EL (cell line): ENCODE measurements around the gene SPATA13.
A peak's percentile ranks its signal among the peaks of the same experiment; 100 is the strongest.
"Not testable (repeated sequence)": the region's sequence is repeated elsewhere in the genome, so short reads cannot be mapped to it uniquely, and the experiment has no call there.

ENCODE experiments used
- DNase-seq: peaks from one replicate; pipeline ENCODE4 v3.0.0-alpha.2; 2016

Gene SPATA13

GRCh38 chr13:24202215-24202614, 41.7 kb downstream of the SPATA13 start:
- no peak for DNase-seq

- DNase-seq: no peak
Measured at GRCh38 chr13:24203273-24203672, 42.8 kb downstream of the SPATA13 start.

- no peak for DNase-seq
Measured at GRCh38 chr13:24203811-24204210, 43.3 kb downstream of the SPATA13 start.

DNA sequence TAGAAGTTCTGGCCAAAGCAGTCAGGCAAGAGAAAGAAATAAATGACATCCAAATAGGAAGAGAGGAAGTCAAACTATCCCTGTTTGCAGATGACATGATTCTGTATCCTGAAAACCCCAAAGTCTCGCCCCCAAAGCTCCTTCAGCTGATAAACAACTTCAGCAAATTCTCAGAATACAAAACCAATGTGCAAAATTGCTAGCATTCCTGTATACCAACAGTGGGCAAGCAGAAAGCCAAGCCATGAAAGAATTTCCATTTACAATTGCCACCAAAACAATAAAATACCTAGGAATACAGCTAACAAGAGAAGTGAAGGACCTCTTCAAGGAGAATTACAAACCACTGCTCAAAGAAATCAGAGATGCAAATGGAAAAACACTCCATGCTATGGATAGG, 44.6 kb downstream of the SPATA13 start:
- not testable (repeated sequence) for DNase-seq

DNA sequence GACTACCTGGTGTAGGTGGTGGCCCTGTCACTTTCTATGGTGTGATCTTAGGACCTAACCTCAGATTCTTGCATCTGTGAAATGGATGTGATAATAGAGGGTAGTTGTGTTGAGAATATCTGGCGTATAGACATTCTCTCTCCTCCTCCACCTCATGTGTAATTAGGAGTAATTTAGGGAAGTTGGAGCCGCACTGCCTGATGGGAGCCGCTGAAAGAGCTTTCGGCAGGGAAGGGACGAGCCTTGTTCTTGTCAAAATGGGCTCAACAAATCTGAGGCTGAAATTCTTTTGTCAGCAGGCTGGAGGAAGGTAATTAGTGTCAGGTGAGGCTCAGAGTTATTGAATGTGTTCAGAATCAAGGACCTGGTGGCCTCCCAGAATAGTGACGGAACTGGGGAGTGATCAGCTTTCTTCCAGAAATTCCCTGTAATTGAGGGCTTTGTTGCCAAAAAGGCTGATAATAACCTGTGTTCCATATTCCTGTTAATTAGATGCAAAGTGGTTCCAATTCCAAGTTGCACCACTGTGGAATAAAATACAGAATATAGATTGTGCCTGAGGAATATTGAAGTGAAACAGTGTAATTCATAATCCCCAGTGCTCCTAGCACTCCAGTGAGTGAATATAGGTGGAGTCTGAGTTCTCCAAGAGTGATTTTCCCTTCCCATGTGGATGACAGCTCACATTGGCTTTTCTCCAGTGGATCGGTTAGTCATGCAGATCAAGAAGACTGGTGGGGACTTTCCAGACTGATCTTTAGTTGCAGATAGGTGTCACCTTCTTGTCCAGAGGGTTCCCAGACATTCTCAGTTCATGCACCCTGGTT, 47.5 kb downstream of the SPATA13 start:
- peak; percentile 81 for DNase-seq

GRCh38 chr13:24209138-24209537, 48.6 kb downstream of the SPATA13 start:
- no peak for DNase-seq

DNA sequence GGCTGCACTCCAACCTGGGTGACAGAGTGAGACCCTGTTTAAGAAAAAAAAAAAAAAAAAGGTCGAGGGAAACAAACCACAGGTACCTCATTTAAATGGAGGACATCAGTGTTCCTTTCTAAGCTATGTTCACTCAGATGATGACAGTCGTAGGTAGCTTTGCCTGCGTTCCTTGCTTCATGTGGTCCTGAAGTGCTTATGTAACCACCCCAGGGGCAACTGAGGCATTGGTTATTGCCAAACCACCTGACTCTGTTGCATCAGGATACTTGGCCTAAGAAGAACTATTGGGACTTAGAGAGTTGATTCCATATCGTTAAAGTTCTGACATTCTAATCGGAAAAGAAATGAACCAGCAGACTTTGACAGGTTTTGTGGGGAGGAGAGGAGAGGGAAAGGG, 51.7 kb downstream of the SPATA13 start:
- no peak for DNase-seq

DNA sequence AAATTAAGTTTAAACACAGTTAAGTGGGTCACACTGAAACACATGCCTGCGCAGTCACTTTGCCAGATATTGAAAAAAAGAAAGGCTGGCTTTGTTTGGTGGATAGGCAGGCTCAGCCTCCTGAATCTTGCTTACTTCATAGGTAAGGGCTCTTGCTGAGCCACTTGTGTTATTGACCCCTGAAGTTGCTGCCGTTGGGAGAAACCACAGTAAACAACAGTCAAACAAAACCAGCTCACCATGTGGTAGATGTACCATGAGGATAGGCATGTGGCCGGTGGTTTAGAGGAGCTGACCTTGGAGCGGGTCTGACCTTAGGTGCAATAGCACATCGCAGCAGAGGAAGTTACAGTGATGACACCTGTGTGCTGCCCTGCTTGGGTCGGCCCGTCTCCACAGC, 52.2 kb downstream of the SPATA13 start:
- DNase-seq: no peak

- DNase-seq: no peak
Measured at GRCh38 chr13:24213932-24214331, 53.4 kb downstream of the SPATA13 start.

- no peak for DNase-seq
Measured at GRCh38 chr13:24214528-24214927, 54.0 kb downstream of the SPATA13 start.

- DNase-seq: no peak
Measured at GRCh38 chr13:24215126-24215525, 54.6 kb downstream of the SPATA13 start.

DNA sequence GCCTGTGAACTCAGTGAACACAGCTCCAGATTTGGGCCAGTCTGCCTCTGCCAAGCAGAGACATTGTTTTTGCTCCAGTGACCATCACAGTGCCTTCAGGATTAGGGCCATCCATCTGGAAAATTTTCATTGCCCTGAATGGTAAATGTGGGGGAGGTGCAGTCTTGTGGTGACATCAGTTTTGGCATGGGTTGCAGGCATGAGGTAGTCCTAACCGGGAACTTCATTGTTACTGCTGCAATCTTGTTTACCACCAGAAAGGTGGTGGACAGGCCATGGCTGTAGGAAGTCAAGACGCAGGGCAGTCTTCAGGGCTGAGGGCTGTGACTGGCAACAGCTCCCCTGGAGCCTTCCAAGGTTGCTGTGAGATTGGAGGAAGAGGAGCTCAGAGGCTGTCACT, 55.2 kb downstream of the SPATA13 start:
- peak; percentile 29 for DNase-seq

DNA sequence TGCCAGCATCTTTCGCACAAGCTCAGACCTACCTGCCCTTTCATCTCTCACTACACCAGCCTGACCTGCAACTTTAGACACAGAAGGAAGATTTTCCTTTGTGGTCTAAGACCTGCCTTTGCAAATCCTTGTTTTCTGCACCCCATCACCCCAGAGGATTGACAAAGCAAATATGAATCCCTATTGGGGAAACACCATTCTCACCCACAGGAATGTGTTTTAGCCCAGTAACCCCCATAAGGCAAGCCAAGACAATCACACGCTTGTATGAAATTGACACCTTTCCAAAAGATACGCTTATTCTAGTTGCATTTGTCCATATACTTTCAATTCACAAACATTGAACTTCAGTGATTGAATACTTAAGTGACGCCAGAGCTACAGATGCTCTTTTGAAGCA, 55.7 kb downstream of the SPATA13 start:
- DNase-seq: no peak

DNA sequence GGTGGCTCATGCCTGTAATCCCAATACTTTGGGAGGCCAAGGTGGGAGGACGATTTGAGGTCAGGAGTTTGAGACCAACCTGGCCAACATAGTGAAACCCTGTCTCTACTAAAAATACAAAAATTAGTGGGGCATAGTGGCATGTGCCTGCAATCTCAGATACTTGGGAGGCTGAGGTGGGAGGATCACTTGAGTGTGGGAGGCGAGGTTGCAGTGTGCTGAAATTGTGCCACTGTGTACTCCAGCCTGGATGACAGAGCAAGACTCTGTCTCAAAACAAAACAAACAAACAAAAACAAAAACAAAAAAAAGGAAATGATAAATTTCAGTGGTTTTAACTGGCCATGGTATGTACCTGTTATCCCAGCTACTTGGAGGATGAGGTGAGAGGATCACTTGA, 56.3 kb downstream of the SPATA13 start:
- not testable (repeated sequence) for DNase-seq

GRCh38 chr13:24217601-24218281, 57.2 kb downstream of the SPATA13 start:
- no peak for DNase-seq

DNA sequence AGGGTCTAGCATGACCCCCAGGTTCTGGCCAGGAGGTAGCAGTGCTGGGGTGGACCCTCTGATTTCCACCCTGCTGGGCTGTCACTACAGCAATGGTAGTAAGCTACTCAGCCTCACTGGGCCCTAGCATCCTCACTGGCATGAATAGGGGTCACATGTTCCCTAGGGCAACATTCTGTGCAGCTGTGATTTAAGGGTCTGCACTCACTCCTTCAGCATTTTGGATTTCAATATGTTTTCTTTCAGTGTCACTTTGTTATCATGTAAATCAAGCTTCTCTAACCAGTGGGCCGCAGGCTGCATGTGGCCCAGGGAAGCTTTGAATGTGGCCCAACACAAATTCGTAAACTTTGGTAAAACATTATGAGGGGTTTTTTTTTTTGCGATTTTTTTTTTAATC, 57.8 kb downstream of the SPATA13 start:
- no peak for DNase-seq

GRCh38 chr13:24218977-24219376, 58.5 kb downstream of the SPATA13 start:
- DNase-seq: no peak

GRCh38 chr13:24220086-24220703, 59.7 kb downstream of the SPATA13 start:
- DNase-seq: peak; percentile 81

DNA sequence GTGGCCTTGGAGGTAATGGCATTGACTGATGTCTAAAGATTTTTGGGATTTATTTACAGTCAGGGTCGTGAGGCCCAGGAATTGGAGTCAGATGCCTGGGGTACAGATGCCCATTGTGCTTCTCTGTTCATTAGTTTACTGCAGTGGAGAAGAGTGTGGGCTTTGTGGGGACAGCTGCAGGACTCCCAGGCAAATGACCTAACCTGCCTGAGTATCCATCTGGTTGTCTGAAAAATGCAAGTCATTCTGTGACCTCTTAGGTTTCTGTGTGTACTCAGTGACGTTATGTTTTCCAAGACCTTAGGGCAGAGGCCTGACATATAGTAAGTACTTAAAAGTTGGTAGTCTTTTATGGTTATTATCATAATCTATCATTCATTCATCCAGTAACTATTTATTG, 60.5 kb downstream of the SPATA13 start:
- DNase-seq: no peak

- no peak for DNase-seq
Measured at GRCh38 chr13:24222756-24223155, 62.2 kb downstream of the SPATA13 start.

DNA sequence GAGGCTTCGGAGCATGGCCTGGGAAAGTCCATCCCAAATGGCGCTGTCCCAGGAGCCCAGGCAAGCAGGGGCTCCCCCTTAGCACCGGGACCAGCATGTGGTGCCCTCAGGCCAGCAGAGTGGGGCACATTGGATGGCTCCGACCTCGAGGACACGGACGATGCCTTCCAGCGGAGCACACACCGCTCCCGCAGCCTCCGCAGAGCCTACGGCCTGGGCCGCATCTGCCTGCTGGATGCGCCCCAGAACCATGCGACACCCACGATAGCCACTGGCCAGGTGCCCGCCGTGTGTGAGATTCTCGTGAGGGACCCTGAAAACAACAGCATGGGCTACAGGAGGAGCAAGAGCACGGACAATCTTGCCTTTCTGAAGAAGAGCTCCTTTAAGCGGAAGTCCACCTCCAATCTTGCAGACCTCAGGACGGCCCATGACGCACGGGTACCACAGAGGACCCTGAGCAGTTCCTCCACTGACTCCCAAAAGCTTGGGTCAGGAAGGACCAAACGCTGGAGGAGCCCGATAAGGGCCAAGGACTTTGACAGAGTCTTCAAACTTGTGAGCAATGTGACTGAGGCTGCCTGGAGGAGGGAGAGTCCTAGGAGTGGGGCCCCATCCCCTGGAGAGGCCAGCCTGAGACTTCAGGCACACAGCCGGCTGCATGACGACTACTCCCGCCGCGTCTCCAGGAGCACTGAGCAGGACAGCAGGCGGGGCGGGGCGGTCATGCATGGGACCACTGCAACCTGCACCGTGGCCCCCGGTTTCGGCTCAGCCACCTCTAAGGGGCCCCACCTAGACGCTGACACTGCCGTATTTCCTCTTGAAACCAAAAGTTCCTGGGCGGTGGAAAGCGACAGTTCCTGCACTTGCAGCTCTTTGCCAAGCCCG, 63.1 kb downstream of the SPATA13 start:
- DNase-seq: no peak

DNA sequence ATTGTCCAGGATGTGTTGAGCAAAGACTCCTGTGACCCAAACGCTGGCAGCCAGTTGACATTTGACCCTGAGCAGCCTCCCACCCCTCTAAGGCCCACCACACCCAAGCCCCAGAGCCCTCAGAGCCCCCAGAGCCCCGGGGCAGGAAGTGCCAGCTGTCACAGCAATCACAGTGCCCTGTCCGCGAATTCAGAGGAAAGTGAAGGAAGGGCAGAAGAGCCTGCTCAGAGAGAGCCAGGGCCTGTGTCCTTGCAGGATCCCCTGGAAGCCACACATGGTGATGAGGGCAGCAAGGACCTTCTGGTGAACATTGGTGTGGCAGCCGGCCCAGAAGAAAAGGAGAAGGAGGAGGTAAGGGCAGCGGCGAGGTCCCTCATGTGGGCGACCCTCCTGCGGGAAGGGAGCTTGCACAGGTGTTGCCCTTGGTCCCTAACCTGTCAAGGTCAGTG, 63.7 kb downstream of the SPATA13 start:
- no peak for DNase-seq

DNA sequence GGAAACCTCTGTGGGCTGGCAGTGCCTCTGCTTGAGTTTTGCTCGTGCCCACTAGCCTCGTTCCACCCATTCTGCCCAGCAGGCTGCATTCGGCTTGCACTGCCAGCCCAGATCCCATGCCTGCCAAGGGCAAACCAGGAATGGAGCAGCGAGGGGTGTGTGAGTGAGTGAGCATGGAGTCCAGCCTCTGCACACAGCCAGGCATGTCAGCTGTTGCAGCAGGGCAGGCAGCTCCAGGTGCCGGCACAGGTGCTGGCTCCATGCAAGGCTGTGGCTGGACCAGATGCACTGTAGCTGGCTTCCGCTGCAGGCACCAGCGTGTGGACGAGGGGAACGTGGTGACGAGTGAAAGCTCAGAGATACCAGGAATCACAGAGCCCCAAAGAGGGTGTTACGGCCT, 64.5 kb downstream of the SPATA13 start:
- no peak for DNase-seq
